ENCODE measurements around the gene NOTCH1. TPM values are rescaled to one million over a fixed set of nuclear protein-coding genes. Genes with fewer than 3 reads are reported as not detected.

The NOTCH1 gene
- total RNA-seq, 4 donors from 2014 or later = 31.1 to 72.1 (median 44.0) TPM

DNA sequence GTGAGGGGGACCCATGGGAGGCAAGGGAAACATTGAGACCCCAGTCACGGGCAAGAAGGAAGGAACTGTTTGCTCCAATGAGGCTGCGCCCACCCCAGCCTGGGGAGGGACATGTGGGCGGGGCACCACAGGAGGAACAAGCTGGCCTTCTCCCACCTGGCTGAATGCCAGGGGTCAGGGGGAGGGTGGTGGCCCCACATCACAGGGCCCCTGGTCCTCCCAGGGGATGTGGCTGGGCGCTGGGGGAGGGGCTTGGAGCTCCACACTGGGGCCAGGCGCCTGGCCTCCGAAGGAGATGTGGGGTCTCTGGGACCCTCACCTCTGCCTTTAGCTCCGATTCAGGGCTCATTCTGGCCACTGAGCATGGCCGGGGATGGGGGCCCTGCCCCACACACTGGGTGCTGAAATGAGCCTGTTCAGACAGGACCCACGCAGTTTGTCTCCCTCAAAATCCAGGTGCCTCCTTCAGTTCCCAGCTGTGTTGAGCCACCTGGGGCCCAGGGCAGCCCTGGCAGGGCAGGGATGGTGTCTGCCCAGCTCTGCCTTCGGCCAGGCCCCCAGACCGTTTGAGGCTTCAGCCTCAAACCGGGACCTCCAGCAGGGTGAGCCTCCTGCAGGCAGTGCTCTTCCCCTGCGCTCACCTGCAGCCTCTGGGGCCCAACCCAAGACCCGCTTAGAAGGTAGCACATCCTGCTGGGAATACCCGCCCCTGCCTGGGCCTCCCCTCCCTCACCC lies 33.2 kb upstream of the NOTCH1 start:
- Histone ChIP-seq H3K4me3 (no peak overlapping the region), H3K4me1 (peaks cover 0 to 27% (median 0%) of the 10 kb centered on the region in 3 donors), H3K36me3 (no peaks in the 10 kb centered on the region), H3K9me3 (no peaks in the 10 kb centered on the region), H3K27ac (no peak overlapping the region), H3K27me3 (no peaks in the 10 kb centered on the region)
- 57 to 73% methylated on average over 6 of the region's 15 CpGs for WGBS, 2 donors (ENCODE audit: low coverage in 1 of 2)
- no peak for TF ChIP-seq CTCF (IDR thresholded peaks at IDR 0.05)
- TF ChIP-seq EP300 (IDR thresholded peaks at IDR 0.05) = no peak
- no peak for TF ChIP-seq POLR2A (IDR thresholded peaks at IDR 0.05)
- no peak for TF ChIP-seq POLR2AphosphoS5 (IDR thresholded peaks at IDR 0.05)
- ATAC-seq = peak; percentile 38

DNA sequence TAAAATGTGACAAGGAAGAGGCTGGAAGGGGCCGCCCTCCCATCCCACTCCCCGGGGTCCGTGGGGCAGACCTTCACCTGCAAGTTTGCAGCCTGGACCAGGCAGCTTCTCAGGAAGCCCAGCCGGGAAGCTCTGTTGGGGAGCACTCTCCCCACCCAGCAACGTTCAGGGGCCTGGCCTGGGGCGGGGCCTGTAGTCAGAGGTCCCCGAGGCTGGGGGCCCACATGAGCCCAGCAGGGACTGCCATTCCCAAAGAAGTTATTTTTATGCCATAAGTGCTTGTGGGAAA lies 32.7 kb upstream of the NOTCH1 start:
- WGBS, 2 donors (ENCODE audit: low coverage in 1 of 2) = 100% methylated on average over 1 of the region's 7 CpGs; no CpG with 5 or more reads in 1 of the 2 donors
- no peak for ATAC-seq
- Histone ChIP-seq H3K4me3 (no peak overlapping the region), H3K36me3 (no peaks in the 10 kb centered on the region), H3K4me1 (peaks cover 0 to 26% (median 0%) of the 10 kb centered on the region in 3 donors), H3K27me3 (no peaks in the 10 kb centered on the region), H3K9me3 (no peaks in the 10 kb centered on the region), H3K27ac (no peak overlapping the region)
- TF ChIP-seq POLR2A (IDR thresholded peaks at IDR 0.05) (no peak), CTCF (IDR thresholded peaks at IDR 0.05) (no peak), EP300 (IDR thresholded peaks at IDR 0.05) (no peak), POLR2AphosphoS5 (IDR thresholded peaks at IDR 0.05) (no peak)

GRCh38 chr9:136577941-136578625 lies 32.2 kb upstream of the NOTCH1 start:
- H3K27me3 ChIP-seq = no peaks in the 10 kb centered on the region
- no peaks in the 10 kb centered on the region for H3K9me3 ChIP-seq
- TF ChIP-seq CTCF (IDR thresholded peaks at IDR 0.05) = no peak
- no peak for TF ChIP-seq EP300 (IDR thresholded peaks at IDR 0.05)
- no peak for TF ChIP-seq POLR2AphosphoS5 (IDR thresholded peaks at IDR 0.05)
- no peak for TF ChIP-seq POLR2A (IDR thresholded peaks at IDR 0.05)
- no peak overlapping the region for H3K4me3 ChIP-seq
- no peaks in the 10 kb centered on the region for H3K36me3 ChIP-seq
- no peak for ATAC-seq
- 50 to 94% methylated on average over 2 to 5 of the region's 27 CpGs for WGBS, 2 donors (ENCODE audit: low coverage in 1 of 2)
- peaks cover 0 to 26% (median 0%) of the 10 kb centered on the region in 3 donors for H3K4me1 ChIP-seq
- no peak overlapping the region for H3K27ac ChIP-seq

- Histone ChIP-seq H3K27me3 (no peaks in the 10 kb centered on the region), H3K27ac (peak overlapping the region in 3 of 4 donors; percentile 36 to 60 (median 50)), H3K4me1 (peaks cover 0 to 40% (median 0%) of the 10 kb centered on the region in 3 donors), H3K36me3 (no peaks in the 10 kb centered on the region), H3K9me3 (no peaks in the 10 kb centered on the region), H3K4me3 (no peak overlapping the region)
- 83% methylated on average over 2 of the region's 8 CpGs; no CpG with 5 or more reads in 1 of the 2 donors for WGBS, 2 donors (ENCODE audit: low coverage in 1 of 2)
- ATAC-seq = peak; percentile 79
- TF ChIP-seq CTCF (IDR thresholded peaks at IDR 0.05) (no peak), POLR2AphosphoS5 (IDR thresholded peaks at IDR 0.05) (peak; percentile 78), EP300 (IDR thresholded peaks at IDR 0.05) (no peak), POLR2A (IDR thresholded peaks at IDR 0.05) (no peak)
These were observed 30.4 kb upstream of the NOTCH1 start for GRCh38 chr9:136576269-136576626.

Data from gastroesophageal sphincter (tissue), 4 donors.